IPS-15b (cell line): ENCODE data around the gene LIN28A.
"Not testable (repeated sequence)": the region's sequence is repeated elsewhere in the genome, so short reads cannot be mapped to it uniquely, and the experiment has no call there.

Experiments used
- H3K27me3 ChIP-seq: one replicate; pipeline ENCODE4 v1.6.1; 2013; ENCODE audit warnings: low read length; ENCODE audit not compliant: control insufficient read depth, insufficient read depth
- H3K36me3 ChIP-seq: one replicate; pipeline ENCODE4 v1.6.1; 2013; ENCODE audit warnings: low read length; ENCODE audit not compliant: control insufficient read depth, insufficient read depth
- H3K4me1 ChIP-seq: one replicate; pipeline ENCODE4 v1.6.1; 2013; ENCODE audit warnings: mild to moderate bottlenecking, low read length; ENCODE audit not compliant: control insufficient read depth, insufficient read depth
- H3K4me3 ChIP-seq: one replicate; pipeline ENCODE4 v1.5.1; 2013; ENCODE audit warnings: low read depth, low read length
- H3K9ac ChIP-seq: one replicate; pipeline ENCODE4 v1.6.1; 2013; ENCODE audit warnings: low read depth, mild to moderate bottlenecking, low read length
- H3K9me3 ChIP-seq: one replicate; pipeline ENCODE4 v1.6.1; 2013; ENCODE audit warnings: mild to moderate bottlenecking, low read length; ENCODE audit not compliant: control insufficient read depth, insufficient read depth

Gene LIN28A

DNA sequence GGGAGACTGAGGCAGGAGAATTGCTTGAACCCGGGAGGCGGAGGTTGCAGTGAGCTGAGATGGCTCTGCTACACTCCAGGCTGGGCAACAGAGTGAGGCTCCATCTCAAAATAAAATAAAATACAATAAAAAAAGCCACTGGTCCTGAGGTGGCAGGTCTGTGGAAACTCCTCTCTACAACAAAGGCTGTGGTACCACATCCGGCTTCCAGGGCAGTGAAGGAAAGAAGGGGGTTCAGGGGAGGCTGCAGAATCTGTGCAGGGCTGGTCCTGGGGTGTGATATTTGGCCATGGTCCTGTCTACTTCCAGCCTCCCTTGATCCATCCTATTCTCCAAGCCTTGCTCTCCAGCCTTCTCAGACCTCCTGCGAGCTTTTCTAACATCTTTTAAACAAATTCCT lies 37.3 kb upstream of the LIN28A start:
- Histone ChIP-seq H3K27me3 (no peaks in the 10 kb centered on the region), H3K36me3 (no peaks in the 10 kb centered on the region), H3K9ac (no peak overlapping the region), H3K9me3 (no peaks in the 10 kb centered on the region), H3K4me1 (no peaks in the 10 kb centered on the region), H3K4me3 (no peak overlapping the region)

DNA sequence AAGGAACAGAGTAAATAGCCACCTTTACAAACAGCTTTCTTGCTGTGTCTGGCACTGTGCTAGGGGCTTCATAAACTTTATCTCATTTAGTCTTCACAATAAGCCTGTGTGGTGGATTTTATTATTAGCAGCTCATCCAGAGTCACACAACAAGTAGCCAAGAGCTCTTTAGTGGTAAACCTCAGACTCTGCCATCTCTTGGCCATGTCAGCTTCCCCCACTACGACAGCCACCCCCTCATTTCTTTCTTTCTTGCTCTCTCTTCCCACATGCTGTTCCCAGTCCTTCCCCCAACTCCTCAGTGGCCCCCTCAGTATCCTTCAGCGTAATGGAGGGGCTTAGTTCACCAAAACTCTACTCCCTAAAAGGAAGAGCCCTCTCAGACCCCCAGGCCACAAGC lies 36.8 kb upstream of the LIN28A start:
- no peaks in the 10 kb centered on the region for H3K27me3 ChIP-seq
- no peaks in the 10 kb centered on the region for H3K36me3 ChIP-seq
- H3K9me3 ChIP-seq, result no peaks in the 10 kb centered on the region
- no peak overlapping the region for H3K4me3 ChIP-seq
- no peak overlapping the region for H3K9ac ChIP-seq
- H3K4me1 ChIP-seq, result no peaks in the 10 kb centered on the region

DNA sequence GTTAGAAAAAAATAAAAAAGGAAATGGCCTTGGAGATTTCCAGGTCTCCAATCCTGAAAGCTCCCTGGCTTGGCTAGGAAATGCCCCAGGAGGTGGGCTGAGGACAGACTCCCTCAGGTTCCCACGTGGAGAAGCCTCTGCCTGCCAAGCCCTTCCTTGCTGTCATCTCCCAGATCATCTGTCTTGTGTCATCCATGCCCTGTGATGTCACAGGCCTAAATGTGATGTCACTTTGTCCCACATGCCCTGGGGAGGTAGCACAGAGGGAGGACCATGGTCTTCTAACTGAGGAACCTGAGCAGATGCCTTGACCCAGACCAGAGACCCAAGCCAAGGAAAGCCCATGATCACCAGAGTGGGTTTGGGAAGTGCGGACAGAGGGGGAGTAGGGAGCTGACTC lies 36.3 kb upstream of the LIN28A start:
- not testable (repeated sequence) for H3K4me3 ChIP-seq, H3K36me3 ChIP-seq, H3K9ac ChIP-seq, H3K27me3 ChIP-seq, H3K9me3 ChIP-seq, H3K4me1 ChIP-seq

DNA sequence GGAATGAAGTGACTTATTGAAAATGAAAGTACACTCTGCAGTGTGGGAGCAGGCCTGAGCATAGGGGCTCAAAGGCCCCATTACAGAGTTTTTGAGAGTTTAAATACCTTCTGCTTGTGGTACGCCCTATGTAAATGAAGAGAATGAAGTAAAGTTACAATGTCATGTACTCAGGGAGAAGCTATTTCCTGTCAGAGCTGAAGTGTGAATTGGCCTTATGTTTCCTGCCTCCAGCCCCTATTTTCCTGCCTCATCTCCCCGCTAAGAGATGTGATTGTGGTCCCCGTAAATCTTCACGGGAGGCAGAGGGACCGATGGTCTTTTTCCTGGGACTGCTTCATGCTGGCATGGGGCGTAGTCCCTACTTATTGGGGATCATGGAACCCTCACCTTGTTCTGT lies 35.5 kb upstream of the LIN28A start:
- no peak overlapping the region for H3K9ac ChIP-seq
- H3K9me3 ChIP-seq, result no peaks in the 10 kb centered on the region
- no peak overlapping the region for H3K4me3 ChIP-seq
- H3K27me3 ChIP-seq, result no peaks in the 10 kb centered on the region
- no peaks in the 10 kb centered on the region for H3K36me3 ChIP-seq
- H3K4me1 ChIP-seq, result no peaks in the 10 kb centered on the region

DNA sequence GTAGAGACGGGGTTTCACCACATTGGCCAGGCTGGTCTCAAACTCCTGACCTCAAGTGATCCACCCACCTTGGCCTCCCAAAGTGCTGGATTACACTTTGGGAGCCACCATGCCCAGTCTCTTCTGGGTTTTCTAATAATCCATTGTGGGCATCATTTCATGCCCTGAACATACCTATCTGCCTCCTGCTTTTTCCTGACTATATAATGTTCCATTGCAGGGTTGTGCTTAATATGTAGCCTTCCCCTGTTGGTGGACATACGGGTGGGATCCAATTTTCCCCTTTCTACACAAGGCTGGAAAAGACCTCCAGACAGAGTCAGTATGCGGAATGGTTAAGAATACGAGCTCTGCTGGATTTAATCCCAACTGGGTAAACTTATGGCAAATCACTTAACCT lies 34.6 kb upstream of the LIN28A start:
- Histone ChIP-seq H3K36me3 (no peaks in the 10 kb centered on the region), H3K4me3 (no peak overlapping the region), H3K9ac (no peak overlapping the region), H3K4me1 (no peaks in the 10 kb centered on the region), H3K9me3 (no peaks in the 10 kb centered on the region), H3K27me3 (no peaks in the 10 kb centered on the region)

DNA sequence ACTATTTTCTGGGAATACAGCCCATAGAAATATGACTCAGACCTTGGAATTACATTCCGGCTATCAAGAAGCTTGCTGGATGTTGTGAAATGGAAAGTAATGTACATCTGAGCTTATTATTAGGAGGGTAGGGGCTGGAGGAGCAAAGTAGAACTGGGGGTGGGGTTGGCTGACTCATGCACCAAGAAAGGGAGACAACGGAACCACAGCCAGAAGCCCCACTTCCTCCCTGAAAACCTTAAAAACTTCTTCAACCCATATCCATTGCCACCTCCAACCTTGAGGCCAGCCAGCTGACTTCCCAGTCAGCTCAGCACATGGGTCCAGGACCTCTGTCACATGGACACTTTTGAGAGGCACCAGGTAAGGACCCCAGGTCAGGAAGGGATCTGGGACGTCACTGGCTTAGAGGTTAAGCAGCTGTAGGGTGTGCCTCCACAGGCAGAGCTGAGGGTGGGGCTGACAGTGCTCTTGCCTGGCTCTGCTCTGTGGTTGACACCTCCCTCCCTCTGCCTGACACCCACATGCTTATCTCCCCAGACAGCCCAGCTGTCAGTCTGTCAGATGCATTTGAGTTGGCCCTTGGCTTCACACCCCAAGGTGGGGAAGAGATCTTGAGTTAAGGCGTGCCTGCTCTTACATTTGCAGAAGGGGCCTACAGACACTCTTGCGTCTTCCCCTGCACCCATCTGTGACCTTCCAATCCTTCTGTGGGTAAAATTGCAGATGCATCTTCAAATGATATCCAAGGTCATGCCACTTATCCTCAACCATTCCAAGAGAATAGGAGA lies 32.3 kb upstream of the LIN28A start:
- Histone ChIP-seq H3K36me3 (no peaks in the 10 kb centered on the region), H3K9me3 (no peaks in the 10 kb centered on the region), H3K9ac (no peak overlapping the region), H3K27me3 (no peaks in the 10 kb centered on the region), H3K4me1 (no peaks in the 10 kb centered on the region), H3K4me3 (no peak overlapping the region)

DNA sequence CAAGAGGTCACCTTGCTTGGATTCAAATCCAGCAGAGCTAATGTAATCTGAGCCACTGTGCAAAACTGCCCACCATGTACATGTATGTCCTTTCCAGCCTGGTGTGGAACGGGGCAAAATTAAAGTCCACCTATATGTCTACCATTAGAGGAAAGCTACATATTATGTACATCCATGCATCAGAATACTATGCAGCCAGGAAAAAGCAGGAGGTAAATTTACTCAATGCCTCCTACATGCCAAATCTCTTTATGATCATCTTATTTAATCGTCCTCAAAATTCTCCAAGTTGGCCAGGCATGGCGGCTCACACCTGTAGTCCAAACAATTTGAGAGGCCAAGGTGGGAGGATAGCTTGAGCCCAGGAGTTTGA lies 31.8 kb upstream of the LIN28A start:
- no peaks in the 10 kb centered on the region for H3K9me3 ChIP-seq
- H3K36me3 ChIP-seq, result no peaks in the 10 kb centered on the region
- H3K4me1 ChIP-seq, result no peaks in the 10 kb centered on the region
- no peak overlapping the region for H3K9ac ChIP-seq
- H3K27me3 ChIP-seq, result no peaks in the 10 kb centered on the region
- no peak overlapping the region for H3K4me3 ChIP-seq

DNA sequence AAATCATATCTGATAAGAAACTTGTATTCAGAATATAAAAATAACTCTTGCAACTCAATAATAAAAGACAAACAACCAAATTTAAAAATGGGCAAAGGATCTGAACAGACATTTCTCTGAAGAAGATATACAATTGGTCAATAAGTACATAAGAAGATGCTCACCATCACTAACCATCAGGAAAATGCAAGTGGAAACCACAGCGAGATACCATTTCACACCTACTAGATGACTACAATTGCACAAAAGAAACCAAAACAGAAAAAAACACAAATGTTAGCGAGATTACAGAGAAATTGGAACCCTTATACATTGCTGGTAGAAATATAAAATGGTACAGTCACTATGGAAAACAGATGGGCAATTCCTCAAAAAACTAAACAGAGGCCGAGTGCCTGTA lies 26.5 kb upstream of the LIN28A start:
- Histone ChIP-seq H3K9ac (no peak overlapping the region), H3K36me3 (no peaks in the 10 kb centered on the region), H3K9me3 (no peaks in the 10 kb centered on the region), H3K4me3 (no peak overlapping the region), H3K4me1 (peaks cover 4% of the 10 kb centered on the region), H3K27me3 (no peaks in the 10 kb centered on the region)

DNA sequence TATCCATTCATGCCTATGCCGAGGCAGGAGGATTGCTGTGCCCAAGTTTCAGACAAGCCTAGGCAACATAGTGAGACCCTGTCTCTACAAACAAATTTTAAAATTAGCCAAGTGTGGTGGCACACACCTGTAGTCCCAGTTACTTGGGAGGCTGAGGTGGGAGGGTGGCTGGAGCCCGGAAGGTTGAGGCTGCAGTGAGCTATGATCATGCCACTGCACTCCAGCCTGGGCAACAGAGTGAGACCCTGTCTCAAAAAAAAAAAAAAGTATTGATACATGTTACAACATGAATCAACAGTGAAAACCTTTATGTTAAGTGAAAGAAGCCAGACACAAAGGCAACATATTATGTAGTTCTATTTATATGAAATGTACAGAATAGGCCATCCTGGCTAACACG lies 25.6 kb upstream of the LIN28A start:
- H3K9me3 ChIP-seq, H3K36me3 ChIP-seq, H3K4me3 ChIP-seq, H3K27me3 ChIP-seq, H3K9ac ChIP-seq, H3K4me1 ChIP-seq: not testable (repeated sequence)

DNA sequence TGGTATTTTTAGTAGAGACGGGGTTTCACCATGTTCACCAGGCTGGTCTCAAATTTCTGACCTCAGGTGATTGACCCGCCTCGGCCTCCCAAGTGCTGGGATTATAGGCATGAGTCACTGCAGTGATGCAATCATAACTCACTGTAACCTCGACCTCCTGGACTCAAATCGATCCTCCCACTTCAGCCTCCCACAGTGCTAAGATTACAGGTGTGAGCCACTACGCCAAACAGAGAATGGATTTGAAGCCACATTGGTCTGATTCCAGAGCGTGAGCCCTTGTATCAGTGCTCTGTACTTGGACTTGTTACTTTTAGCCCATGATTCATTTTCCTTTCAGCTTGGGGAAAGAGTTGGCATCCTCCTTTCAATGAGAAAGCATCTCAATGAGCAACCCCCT lies 23.2 kb upstream of the LIN28A start:
- Histone ChIP-seq H3K4me1 (peaks cover 6% of the 10 kb centered on the region), H3K27me3 (no peaks in the 10 kb centered on the region), H3K4me3 (no peak overlapping the region), H3K9me3 (no peaks in the 10 kb centered on the region), H3K36me3 (no peaks in the 10 kb centered on the region), H3K9ac (no peak overlapping the region)

DNA sequence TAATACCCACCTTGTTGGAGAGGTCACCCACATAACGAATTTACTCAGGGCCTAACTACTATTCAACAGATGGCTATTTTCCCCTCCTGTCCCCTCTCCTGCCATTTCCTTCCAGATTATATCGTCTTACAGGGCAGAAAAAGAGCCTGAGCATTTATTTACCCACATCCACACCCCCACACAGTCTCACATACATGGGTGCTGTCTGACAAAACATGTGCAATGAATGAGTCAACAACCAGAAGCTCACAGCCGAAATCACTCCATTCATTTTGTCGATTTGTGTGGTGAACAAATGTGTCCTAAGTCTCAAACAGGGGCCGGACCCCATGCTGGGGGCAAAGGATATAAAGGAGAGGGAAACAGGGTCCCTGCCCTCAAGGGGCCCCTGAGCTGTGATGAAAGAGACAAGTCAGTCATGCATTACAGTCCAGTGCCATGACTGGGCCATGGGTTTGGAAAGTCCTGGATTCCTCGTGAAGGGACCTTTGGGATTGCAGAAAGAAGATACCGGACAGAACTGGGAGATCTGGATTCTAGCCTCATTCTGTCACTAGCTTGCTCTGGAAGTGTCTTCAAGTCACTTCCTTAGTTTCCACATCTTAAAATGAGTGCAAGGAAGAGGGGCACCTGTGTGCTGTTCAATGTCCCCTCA lies 21.7 kb upstream of the LIN28A start:
- no peak overlapping the region for H3K4me3 ChIP-seq
- peaks cover 11% of the 10 kb centered on the region for H3K4me1 ChIP-seq
- H3K9ac ChIP-seq, result no peak overlapping the region
- H3K27me3 ChIP-seq, result no peaks in the 10 kb centered on the region
- no peaks in the 10 kb centered on the region for H3K36me3 ChIP-seq
- no peaks in the 10 kb centered on the region for H3K9me3 ChIP-seq

DNA sequence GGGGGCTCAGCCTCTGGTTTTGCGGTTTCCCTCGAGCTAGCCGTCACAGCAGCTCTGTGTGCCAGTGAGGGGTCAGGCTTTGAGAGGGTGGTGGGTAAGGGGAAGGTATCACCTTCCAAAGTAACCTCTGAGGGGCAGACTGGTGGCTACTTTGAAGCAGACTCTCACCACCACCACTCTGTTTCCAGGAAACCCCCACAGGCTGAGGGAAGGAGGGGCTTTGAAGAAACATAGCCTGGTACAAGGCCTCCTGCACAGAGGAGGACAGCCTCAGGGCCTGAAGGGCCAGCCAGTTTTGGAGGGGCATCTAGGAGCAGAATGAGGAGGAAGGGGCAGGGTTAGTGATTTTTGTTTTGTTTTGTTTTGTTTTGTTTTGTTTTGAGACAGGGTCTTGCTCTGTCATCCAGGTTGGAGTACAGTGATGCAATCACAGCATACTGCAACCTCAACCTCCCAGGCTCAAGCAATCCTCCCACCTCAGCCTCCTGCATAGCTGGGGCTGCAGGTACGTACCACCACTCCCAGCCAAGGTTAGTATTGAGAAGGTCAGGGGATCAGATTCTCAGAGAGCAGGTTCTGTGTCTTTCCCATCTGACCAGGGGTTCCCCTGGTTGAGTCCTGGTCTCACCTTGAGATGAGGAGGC lies 20.9 kb upstream of the LIN28A start:
- Histone ChIP-seq H3K9ac (no peak overlapping the region), H3K36me3 (no peaks in the 10 kb centered on the region), H3K27me3 (no peaks in the 10 kb centered on the region), H3K4me1 (peaks cover 11% of the 10 kb centered on the region), H3K9me3 (no peaks in the 10 kb centered on the region), H3K4me3 (no peak overlapping the region)
